Choroid plexus epithelial cell (primary cell): ENCODE results near the gene EPN3.

Experiments used
- DNase-seq: peaks from one replicate; pipeline ENCODE4 v3.0.0-alpha.2; 2010; ENCODE audit warnings: low read depth
- H3K4me3 ChIP-seq: 2 replicates; pipeline ENCODE4 v1.5.1; 2011; ENCODE audit warnings: low read depth, mild to moderate bottlenecking, control low read depth, low read length, moderate library complexity
- CTCF ChIP-seq: conservative IDR thresholded peaks from 2 replicates; pipeline ENCODE4 v1.5.1; 2011; ENCODE audit warnings: low read depth, mild to moderate bottlenecking, control low read depth, inconsistent platforms, low read length, moderate library complexity

The EPN3 gene

DNA sequence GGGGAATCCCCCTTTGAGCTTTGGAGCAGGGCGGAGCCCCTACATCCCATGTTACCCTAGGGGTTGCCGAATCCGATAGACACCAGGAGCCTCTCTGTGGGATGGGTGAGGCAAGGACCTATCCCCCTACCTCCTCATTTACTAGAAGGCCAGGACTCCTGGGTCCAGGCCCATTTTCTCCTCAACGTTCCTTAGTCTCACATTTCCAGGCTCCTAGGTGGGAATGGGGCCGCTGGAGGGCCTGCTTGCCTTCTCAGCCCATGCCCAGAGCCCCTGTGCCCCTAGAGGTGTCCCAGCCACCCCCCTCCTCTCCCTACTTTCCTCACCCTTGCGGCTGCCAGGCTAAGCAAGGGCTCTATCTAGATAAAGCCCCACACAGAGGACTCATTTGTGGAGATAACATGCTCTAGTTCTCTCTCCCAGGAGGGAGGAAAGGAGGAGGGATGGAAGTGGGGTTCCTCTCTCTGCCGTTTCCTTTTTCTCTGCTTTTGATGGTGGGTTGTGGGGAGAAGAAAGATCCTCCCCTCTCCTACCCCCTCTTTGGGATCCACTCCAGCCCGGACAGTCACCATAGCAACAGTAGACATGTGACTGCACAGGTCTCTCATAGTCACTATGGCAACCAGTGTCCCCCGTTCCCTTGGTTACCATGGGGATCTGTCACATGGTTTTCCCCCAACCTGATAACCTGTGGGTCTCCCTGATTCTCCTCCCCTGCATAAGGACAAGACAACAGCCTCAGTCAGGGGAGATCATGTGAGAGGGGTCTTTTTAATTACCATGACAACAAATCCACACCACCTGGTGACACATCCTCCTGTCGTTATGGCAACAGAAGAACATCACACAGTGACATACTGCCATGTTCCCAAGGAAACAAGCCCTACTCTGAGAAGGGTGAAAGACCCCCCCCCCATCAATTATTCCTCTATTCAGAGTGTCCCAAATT, 33.1 kb downstream of the EPN3 start:
- H3K4me3 ChIP-seq, result no peak overlapping the region
- no peak for DNase-seq

GRCh38 chr17:50566886-50567285, 34.4 kb downstream of the EPN3 start:
- H3K4me3 ChIP-seq, result no peak overlapping the region

More for the DNA sequence above, 33.1 kb downstream of the EPN3 start:
- no peak for TF ChIP-seq CTCF

DNA sequence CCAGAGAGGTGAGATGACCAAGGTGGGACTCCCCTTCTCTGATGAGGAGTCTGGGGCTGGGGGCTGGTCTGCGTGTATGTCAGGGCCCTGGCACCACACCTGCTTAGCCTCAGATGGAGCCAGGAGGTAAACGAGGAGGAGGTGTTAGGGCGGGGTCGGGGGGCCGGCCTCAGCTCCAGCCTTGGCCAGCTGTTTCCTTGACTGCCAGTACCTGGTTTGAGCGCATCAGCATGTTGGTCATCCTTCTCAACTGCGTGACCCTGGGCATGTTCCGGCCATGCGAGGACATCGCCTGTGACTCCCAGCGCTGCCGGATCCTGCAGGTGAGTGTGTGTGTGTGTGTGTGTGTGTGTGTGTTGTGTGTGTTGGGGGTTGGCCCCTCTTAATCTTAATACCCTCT, 36.1 kb downstream of the EPN3 start:
- no peak for DNase-seq
- H3K4me3 ChIP-seq, result no peak overlapping the region
- TF ChIP-seq CTCF, result no peak

More at GRCh38 chr17:50566886-50567285, 34.4 kb downstream of the EPN3 start:
- no peak for TF ChIP-seq CTCF
- DNase-seq, result no peak

- TF ChIP-seq CTCF, result no peak
- no peak for DNase-seq
- H3K4me3 ChIP-seq, result no peak overlapping the region
These were observed 37.1 kb downstream of the EPN3 start for GRCh38 chr17:50569592-50569991.

DNA sequence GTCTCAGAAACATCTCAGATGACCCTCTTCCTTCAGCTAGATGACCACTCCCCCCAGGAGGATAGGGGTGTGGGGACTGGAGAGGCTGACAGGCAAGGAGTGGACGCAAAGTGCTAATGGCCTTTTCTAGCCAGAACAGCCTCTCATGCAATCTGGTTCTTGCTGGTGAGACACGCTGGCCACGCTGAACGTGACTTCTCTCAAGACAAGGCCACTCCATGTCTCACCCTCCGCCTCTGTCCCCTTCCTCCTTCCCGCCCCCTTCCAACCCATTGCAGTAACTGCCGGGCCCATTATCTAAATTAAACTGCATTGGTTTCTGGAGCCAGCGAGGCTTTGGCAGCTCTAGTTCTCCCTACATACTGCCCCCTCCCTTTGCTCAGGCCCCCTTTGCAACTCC, 37.5 kb downstream of the EPN3 start:
- H3K4me3 ChIP-seq, result no peak overlapping the region
- DNase-seq, result no peak
- no peak for TF ChIP-seq CTCF

- no peak for DNase-seq
- H3K4me3 ChIP-seq, result no peak overlapping the region
- TF ChIP-seq CTCF, result no peak
These were observed 38.0 kb downstream of the EPN3 start for GRCh38 chr17:50570528-50570927.

DNA sequence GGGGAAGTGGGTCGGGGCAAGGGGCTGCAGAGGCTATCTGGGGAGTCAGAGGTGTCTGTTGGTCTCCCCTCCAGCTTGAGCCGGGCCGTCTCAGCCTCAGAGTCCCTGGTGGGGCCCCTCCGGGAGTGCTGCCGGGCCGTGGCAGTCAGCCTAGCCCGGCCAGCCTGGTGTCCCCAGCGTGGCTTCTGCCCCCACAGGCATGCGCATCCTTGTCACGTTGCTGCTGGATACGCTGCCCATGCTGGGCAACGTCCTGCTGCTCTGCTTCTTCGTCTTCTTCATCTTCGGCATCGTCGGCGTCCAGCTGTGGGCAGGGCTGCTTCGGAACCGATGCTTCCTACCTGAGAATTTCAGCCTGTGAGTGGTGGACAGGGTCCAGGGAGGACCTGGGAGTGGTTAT, 39.1 kb downstream of the EPN3 start:
- DNase-seq, result no peak
- no peak overlapping the region for H3K4me3 ChIP-seq
- TF ChIP-seq CTCF, result no peak
